NCI-H510A (cell line): ENCODE results near the gene SNX3.
"Not testable (repeated sequence)": the region's sequence is repeated elsewhere in the genome, so short reads cannot be mapped to it uniquely, and the experiment has no call there.

Experiments
- DNase-seq: peaks from one replicate; lab custom pipeline; 2025; lab: John Stamatoyannopoulos, UW

The SNX3 gene

DNA sequence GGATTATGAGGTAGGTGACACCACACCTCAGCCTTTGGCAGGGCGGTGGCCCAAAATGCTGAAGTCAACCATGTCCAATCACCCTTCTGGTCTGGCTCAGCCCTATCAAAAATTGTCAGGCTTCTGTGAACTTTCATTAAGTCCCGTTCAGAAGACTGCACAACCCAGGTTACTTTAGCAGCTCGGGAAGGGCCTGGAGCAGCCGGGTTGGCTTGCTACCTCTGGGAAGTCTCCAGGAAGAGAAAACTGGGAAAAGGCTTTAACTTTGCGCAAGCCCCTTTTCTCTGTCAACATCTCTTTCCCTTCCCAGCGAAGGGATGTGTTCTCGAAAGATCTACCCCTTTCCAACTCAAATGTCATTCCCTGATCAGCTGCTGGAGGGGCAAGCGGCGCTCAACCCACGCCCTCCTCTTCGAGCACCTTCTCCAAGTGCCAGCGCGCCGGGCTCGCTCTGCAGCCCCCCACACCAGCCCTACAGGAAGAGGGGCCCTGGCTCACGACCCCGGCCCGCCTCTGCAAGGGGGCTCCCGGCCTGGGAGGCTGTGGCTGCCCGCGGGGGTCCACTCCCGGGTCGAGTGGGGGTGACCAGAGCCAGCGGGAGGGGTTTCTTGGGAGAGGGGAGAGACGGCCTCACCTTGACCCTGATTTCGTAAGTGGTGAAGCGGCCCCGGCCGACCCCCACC, 573 bp downstream of the SNX3 start:
- DNase-seq, result no peak

DNA sequence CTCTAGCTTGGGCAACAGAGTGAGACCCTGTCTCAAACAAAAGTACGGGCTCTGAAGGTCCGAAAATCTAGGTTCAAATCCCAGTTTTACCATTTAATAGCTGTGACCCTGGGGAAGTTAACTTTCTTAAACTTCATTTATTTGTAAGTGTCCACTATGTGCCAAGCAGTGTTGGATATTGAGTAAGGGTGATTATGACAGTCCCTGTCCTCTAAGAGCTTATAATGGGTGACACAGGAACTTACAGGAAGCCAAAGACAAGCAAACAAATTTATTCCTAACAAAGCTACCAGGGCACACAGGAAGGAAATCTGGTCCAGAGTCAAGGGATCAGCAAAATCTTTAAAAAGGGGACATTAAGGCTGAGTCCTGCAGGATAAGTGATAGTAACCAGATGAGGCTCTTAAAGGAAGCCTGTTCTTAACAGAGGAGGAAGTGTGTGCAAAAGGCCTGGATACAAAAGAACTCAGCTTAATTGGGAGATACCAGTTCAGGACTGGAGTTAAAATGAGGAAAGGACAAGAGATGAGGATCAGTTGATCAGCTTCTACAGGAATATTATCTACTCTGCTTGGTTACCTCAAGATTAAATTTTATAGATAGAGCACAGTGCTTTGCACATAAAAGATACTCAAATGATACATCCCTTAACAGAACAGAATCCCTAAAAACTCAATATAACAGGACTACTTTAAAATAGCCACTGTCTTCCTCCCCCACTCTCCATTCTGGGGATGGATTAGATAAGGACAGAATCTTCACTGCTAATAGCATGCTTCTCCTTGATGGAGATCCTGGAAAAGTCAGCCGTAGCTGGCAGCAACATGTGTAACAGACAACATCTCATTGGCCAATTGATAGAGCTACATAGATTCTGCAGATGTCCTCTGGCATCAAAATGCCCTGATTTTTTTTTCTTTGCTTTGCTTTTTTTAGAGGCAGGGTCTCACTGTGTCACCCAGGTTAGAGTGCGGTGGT, 6.1 kb downstream of the SNX3 start:
- DNase-seq, result no peak

DNA sequence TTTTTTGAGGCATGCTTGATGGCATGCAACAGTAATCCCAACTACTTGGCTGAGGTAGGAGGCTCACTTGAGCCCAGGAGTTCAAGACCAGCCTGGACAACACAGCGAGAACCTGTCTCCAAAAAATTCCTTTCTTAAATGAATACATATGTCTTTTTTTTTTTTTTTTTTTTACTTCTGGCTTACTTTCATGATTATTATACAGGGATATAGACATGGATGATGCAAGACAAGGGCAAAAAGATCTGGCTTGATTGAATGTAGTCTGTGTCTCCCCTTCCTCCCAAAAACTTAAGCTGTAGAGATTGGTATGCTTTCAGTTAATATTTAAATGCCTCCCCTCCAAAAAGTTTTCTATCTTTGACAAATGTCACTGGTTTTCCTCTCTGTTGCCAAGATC, 7.6 kb downstream of the SNX3 start:
- DNase-seq, result no peak

DNA sequence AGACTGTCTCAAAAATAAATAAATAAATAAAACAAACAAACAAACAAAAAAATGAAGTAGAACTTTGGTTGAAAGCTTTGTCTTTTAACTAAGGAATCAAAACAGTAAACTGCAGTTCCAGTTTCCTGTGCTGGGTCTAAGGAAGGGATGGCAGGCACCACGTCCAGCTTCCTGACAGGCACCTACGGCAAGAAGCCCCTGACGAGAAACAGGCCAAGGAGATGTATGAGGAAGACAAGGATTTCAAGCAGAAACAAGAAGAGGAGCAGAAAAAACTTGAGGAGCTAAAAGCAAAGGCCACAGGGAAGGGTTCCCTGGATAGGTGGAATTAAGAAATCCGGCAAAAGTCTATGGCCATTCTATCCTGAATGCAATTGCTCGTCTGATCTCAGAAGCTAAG, 8.8 kb downstream of the SNX3 start:
- DNase-seq, result no peak

DNA sequence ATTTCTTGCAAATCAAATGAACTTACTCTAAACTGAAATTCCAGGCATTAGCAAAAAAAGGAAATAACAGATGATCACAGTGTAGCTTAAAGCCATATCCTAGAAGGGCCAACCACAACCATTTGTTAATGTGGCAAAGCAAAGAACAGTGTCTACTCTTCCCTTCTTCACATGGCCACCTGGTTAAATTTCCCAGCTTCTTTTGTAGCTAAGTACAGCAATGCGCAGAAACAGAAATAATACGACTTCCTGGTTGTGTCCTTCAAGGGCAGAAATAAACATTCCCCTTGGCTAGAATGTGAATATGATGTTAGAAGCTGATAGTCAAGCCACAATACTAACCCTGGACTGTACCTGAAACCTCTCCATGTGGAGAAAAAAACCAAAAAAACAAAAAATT, 9.6 kb downstream of the SNX3 start:
- DNase-seq, result no peak

DNA sequence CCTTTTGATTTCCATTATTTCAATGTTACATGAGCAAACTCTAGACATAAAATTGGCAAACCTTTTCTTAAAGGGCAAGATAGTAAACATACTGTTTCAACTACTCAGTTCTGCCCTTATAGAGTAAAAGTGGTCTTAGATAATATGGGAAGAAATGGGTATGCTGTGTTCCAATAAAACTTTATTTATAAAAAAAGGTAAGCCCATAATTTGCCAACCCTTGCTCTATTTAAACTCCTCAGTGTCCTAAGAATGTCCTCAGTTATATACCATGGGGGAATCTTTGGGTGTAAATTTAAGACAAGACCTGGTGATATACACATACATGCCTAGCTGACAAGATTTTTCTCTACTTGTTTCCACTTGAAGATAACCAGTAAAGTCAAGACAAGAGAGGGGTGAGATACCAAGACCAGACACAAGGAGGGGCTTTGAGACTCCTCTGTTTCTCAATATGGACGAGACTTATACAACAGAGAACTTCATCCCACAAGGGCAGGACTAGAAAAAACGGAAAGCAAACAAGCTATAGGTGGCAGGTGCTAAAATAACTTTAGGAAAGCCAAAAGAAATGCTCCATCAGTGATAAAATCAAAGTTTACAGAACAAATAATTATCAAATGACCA, 10.5 kb downstream of the SNX3 start:
- no peak for DNase-seq

DNA sequence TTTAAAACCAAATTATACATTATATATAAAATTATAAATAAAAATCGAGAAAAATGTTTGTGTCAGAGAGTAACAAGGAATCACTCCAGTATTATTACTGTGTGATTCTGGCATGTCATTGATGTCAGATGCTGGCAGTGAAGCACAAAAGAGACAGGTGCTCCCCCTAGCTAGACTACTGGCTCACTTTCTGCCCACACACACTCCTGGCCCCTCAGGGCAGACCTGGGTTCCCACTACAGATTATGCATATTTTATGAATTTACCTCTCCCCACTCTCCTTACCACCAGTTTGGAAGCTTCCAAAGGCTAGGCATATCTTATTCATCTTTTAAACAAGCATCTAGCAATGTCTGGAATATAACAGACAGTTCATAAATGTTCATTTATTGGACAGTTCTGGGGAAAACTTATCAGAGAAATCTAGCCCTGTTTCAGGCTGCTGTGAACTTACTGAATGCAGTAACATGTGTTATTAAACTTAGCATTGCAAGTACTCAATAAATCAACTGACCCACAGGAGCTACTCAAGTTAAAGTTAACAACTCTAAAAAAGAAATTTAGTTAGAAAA, 12.8 kb downstream of the SNX3 start:
- no peak for DNase-seq

DNA sequence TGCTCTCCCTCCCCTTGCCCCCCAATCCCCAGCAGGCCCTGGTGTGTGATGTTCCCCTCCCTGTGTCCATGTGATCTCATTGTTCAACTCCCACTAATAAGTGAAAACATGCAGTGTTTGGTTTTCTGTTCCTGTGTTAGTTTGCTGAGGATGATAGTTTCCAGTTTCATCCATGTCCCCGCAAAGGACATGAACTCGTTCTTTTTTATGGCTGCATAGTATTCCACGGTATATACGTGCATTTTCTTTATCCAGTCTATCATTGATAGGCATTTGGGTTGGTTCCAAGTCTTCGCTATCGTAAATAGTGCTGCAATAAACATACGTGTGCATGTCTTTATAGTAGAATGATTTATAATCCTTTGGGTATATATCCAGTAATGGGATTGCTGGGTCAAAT, 15.7 kb downstream of the SNX3 start:
- not testable (repeated sequence) for DNase-seq

DNA sequence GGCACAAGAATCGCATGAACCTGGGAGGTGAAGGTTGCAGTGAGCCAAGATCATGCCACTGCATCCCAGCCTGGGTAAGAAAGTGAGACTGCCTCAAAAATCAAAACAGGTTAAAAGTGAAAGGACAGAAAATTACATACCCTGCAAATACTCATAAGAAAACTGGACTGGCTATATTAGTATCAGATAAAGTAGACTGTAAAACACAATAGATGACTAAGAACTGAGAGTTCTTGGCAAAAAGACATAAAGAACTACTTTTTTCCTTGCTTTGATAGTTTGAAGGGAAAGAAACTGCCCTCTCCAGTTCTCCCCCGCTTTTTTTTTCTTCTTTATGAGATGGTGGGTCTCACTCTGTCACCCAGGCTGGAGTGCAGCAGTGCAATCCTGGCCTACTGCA, 17.0 kb downstream of the SNX3 start:
- DNase-seq, result no peak

DNA sequence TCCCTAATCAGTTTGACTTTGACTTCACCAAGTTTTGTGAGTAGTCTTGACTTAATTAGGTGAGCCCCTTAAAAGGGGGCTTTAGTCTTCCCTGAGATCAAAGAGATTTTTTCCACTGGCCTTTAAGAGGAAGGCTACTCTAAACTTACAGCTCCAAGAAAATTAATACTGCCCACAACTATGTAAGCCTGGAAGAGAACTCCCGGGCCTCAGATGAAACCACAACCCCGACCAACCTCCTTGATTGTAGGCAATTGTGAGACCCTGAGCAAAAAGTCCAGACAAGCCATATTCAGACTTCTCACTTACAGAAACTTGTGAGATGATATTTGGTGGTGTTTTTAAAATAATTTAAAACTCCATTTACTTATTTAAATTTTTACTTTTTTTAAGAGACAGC, 18.1 kb downstream of the SNX3 start:
- no peak for DNase-seq

DNA sequence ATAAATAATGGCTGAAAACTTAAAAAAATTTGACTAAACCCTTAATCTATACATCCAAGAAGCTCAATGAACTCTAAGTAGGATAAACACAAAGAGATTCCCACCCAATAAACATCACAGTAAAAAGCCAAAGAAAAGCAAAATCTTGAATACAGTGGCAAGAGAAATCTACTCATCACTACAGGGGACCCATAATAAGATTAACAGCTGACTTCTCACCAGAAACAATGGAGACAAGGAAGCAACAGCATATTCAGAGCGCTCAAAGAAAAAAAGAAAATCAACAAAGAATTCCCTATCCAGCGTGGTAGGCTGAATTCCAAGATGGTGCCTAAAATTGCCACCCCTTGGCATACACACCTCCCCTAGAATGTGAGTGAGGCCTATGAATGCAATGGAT, 18.6 kb downstream of the SNX3 start:
- no peak for DNase-seq

DNA sequence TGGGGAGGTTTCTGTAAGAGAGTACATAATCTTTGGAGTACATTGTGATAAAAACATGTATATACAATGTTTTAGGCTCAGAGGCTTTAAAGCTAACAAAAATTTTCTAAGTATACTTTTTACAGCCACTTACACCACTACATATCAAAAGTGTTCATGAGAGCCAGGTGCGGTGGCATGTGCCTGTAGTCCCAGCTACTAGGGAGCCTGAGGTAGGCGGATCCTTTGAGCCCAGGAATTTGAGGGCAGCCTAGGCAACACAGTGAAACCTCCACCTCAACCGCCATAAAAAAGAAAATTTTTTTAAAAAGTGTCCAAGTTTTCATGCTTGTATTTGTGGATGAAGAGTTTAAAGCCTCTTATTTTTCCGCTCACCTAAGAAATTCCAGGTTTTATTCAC, 22.5 kb downstream of the SNX3 start:
- no peak for DNase-seq

DNA sequence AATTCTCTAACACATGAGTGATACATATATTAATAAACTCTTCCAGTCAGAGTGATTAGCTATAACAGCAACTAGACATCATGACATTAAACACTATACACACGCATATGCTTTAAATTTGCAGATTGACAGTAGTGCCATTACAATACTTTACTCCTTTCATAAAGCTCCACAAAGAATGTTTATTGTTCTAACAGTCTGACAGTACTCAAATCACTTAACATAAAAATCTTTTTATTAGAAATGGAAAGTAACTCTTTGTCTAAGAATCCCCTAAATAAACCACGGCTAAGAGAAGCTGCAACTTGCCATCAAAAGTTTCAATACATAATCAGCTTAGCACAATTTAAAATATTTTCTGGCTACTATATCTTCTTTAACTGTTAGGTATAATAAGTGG, 24.0 kb downstream of the SNX3 start:
- no peak for DNase-seq

DNA sequence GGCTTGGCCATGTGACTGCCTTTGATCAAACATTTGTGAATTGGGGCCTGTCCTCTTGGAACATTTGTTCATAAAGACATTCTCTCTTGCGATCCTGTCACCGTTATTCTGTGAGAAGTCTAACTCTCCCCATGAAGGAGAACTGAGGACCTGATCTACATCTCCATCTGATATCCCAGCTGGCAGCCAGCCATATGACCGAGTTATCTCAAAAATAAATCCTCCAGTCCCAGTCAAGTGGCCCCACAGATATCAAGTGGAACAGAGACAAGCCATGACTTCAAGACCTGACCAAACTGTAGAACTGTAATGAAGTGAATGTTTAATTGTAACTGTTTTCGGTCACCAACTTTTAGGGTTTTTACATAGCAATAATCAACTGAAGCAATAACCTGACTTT, 25.7 kb downstream of the SNX3 start:
- no peak for DNase-seq

DNA sequence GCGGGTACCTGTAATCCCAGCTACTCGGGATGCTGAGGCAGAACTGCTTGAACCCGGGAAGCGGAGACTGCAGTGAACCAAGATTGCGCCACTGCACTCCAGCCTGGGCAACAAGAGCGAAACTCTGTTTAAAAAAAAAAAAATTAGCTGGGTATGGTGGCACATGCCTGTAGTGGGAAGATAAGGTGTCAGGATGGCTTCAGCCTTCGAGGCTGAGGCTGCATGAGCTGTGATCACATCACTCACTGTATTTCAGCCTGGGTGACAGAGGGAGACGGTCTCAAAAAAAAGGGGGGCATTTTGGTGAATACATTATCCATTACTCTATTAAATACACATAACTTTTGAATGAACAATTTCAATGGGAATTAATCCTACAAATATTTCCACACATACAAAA, 32.4 kb downstream of the SNX3 start:
- no peak for DNase-seq

DNA sequence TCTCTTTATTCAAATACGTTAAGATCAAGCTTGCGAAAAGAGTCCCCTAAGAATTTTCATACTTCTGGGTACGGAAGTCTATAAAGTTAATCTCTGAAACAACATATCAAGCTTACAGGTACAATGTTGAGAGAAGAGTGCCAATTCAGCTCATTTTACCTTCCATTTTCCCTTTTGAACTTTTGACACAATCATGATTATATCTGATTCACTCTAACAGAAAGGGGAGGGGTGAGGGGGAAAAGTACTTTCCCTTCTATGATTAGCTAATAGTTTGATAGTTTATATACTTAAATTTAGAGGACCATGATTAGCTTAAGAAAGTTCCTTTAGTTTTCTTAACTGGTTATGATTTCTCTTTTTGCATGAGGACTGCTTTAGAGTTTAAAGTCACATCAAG, 33.5 kb downstream of the SNX3 start:
- no peak for DNase-seq

DNA sequence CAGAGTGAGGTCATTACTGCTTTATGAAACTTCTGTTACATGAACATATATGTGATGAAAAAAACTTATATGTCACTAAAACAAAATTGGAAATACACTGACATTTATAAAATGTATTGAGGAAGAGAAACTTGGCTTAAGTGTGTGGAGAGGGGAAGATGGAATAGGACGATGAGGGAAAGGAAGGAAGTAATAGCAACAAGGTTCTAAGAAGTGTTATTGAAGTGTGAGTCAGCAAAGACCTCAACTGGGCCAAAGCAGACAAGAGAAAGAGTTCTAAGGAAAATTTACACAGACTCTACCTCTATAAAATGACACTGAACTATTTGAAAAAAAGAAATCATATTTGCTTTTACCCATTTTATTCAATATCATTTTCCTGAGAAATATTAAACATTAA, 38.3 kb downstream of the SNX3 start:
- no peak for DNase-seq

DNA sequence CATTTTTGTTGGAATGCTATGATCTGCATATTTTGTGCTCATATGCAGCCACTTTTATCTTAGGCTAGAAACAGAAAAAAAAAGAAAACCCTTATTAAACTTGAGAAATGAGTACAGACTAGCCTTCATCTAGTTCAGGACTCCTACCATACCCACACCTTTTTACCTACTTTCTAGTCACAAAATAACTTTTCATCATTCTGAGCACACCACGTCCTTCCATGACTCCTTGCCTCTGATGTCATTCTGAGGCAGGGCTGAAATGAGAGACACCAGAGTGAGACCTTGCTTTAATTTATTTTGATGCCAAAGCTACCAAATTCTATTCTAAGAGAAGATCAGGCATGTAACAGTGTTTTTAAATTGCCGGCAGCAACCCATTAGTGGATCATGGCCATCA, 38.8 kb downstream of the SNX3 start:
- no peak for DNase-seq

DNA sequence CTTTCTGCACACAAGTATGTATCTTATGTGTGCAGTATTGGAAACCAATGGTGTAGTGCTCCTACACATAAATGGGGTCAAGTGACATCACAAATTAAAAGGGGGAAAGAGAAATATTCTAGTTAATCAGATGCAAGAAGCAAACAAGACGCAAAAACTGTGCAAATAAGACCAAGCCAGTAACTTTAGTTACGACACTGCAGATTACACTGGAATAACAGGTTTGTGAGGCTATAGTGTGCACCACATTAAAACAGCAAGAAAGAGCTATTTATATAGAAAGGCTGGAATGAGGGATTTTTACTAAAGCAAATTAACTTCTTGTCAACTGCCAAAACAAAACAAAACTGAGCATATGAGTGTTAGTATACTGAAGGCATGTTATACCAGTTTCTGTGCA, 49.2 kb downstream of the SNX3 start:
- DNase-seq, result no peak

DNA sequence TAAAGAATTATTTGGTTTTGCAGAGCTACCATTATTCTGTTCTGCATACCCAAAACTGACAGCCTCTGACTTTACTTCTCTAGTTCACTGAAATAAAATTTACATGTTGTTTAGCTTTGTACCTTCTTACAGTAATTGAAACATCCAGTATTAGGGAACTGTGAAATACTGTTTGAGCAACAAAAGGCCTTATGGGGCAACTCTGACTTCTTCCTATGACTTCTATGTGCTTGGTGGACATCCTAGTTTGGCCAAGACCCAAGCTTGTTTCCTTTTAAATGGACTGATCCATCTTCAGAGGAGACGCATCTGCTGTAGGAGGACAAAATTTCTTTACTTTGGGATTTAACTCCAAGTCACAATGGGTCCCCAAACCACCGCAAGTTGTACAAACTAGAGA, 50.3 kb downstream of the SNX3 start:
- DNase-seq, result no peak

DNA sequence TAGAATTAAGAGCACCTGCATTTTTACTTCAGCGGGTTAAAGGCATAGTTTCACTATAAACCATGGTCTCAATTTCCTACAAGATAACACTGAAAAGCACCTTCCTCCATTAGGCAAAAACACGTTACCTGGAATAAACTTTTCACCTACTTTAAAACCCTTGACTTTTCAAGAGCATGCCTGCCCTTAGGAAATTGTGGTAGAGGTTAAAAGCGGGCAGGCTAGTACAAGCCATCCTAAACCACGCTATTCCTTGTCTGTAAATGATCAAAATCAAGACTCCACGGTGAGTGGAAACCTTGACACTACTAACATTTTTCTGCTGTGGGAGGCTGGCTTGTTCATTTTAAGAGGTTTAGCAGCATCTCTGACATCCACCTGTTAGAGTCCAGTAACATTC, 51.1 kb downstream of the SNX3 start:
- DNase-seq, result no peak

DNA sequence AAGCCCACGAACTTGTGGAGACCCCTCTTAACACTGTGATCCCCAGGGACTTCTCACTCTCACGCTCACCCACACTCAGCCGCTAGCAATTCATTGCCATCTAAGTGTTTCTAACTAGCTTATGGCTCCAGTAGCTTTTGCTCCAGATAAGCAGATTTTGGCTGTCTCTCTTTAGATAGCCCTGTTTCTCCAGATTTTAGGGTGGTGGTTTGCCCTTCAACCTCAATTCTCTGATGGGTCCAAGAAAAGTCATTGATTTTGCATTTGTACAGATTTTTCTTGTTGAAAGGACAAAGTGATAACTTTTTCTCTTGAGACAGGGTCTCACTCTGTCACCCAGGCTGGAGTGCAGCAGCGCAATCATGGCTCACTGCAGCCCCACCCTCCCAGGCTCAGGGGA, 53.8 kb downstream of the SNX3 start:
- DNase-seq, result no peak
